Measurements from ENCODE around the gene FAIM. TPM values are rescaled to one million over a fixed set of nuclear protein-coding genes. Genes with fewer than 3 reads are reported as not detected.
"Not testable (repeated sequence)": the region's sequence is repeated elsewhere in the genome, so short reads cannot be mapped to it uniquely, and the experiment has no call there.

FAIM gene
- total RNA-seq, 1 donor from 2014 or later = 3.7 TPM

DNA sequence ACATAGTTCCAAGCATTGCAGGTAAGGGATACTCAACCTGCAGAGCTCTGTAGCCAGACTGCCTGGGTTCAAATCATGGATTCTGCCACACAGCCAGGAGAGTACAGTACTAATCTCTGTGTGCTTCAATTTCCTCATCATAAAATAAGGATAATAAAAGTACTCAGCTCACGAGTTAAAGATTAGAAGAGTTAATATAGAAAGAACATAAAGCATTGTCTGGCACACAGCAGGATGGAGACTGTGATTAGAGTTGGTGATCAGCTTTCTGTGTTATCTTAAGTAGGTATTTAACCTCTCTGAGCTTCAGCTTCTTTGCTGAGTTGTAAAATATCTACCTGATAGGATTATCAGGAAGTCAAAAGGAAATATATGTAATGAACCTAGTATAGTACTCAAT lies 17.2 kb upstream of the FAIM start:
- Mint-ChIP-seq H3K4me3 (ENCODE audit: low read depth) (no peak overlapping the region), H3K4me1 (ENCODE audit: low read depth) (peaks cover 9% of the 10 kb centered on the region), H3K27ac (no peak overlapping the region), H3K36me3 (ENCODE audit: low read depth) (peaks cover 8% of the 10 kb centered on the region), H3K27me3 (ENCODE audit: low read depth) (no peaks in the 10 kb centered on the region), H3K9me3 (no peaks in the 10 kb centered on the region)
- intact Hi-C loops (cut with micrococcal nuclease) = loop anchor here (5.0 to 10.0 kb wide), 8 partner anchors 79 to 751 kb away; partner anchors contain the start of genes ARMC8, MRPS22 and NME9
- DNase-seq (ENCODE audit: low spot score) = no peak

DNA sequence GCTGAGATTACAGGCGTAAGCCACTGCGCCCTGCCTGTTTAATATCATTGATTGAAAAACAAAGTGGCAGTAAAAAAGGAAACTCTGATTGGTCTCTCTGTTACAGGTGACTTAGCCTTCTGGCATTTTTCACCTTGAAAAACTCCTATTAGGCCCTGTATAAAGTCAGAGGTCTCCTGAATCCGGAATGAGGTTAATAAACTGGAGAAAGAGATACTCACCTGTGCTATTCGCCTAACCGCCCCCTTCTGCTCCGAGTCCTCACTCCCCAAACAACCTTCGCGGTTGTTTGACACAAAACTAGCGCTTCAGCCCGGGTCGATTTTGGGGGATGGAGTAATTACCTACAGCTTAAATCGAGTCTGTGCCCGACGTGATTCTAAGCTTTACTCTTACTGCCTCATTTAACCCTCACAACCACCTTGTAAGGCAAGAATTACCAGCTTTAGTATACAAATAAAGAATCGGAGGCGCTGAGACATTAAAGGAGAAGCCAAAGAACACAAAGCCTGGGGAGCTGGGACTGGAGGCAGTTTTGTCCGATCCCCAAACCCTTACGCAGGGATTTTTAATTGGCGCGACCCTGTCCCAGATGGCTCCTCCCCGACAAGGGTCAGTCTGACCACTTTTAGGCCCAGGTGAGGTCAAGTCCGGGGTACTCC lies 15.0 kb upstream of the FAIM start:
- DNase-seq (ENCODE audit: low spot score) = no peak
- intact Hi-C loops (cut with micrococcal nuclease) = loop anchor here (1.0 to 10.0 kb wide), 12 partner anchors 16 to 749 kb away; partner anchors contain the start of genes ARMC8, MRPS22, NME9 and PIK3CB
- peak overlapping the region; percentile 90 for H3K4me3 Mint-ChIP-seq (ENCODE audit: low read depth)
- H3K27ac Mint-ChIP-seq = peak overlapping the region; percentile 99
- H3K27me3 Mint-ChIP-seq (ENCODE audit: low read depth) = no peaks in the 10 kb centered on the region
- peaks cover 4% of the 10 kb centered on the region for H3K9me3 Mint-ChIP-seq
- H3K4me1 Mint-ChIP-seq (ENCODE audit: low read depth) = peaks cover 9% of the 10 kb centered on the region
- no peaks in the 10 kb centered on the region for H3K36me3 Mint-ChIP-seq (ENCODE audit: low read depth)

DNA sequence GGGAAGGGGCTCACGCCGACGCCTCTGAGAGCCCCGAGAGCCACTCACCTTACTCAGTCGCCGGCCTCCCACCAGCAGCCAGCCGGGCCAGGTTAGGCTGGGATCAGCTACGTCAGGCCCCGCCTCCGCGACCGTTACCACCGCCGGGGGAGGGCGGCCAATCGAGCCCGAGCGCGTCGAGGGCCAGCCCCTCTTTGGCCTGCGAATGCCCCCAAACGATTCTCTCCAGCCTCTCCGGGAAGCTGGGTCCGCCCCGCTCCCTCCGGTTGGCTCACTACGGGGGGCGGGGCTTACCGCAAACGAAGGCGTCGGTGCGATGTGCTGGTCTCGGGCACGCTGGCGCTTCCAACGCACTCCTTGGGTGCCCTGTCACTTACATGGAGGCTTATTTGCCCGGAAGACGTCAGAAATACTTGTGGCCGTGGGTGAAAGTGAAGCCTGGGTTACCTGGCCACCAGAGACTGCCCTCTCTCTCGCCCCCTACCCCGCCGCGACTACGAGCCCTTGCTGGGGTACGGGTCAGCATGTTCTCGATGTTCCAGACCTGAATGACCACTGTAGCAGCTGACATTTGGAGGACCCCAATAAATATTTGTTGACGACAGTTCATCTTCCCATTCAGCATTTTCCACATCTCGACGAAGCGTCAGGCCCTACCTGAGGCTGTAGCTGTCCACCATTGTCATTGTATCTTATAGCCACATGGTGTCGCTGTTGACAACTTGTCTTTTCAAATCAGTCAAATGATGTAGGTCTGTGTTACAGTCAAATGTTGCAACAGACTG lies 14.2 kb upstream of the FAIM start, which contains the start of gene CEP70:
TSS of gene CEP70 (minus strand) at position 111 of the 785 bp plus-strand sequence. CDS start 21,333 bp downstream, outside the sequence.
- H3K27me3 Mint-ChIP-seq (ENCODE audit: low read depth) = no peaks in the 10 kb centered on the region
- peaks cover 9% of the 10 kb centered on the region for H3K4me1 Mint-ChIP-seq (ENCODE audit: low read depth)
- DNase-seq (ENCODE audit: low spot score) = peak; percentile 86
- H3K4me3 Mint-ChIP-seq (ENCODE audit: low read depth) = peak within 1 kb of the TSS; percentile 90
- H3K36me3 Mint-ChIP-seq (ENCODE audit: low read depth) = no peaks in the 10 kb centered on the region
- peak within 1 kb of the TSS; percentile 99 for H3K27ac Mint-ChIP-seq
- intact Hi-C loops (cut with micrococcal nuclease) = loop anchor here (1.0 to 10.0 kb wide), 12 partner anchors 15 to 748 kb away; partner anchors contain the start of genes ARMC8, MRPS22, NME9 and PIK3CB
- peaks cover 7% of the 10 kb centered on the region for H3K9me3 Mint-ChIP-seq

DNA sequence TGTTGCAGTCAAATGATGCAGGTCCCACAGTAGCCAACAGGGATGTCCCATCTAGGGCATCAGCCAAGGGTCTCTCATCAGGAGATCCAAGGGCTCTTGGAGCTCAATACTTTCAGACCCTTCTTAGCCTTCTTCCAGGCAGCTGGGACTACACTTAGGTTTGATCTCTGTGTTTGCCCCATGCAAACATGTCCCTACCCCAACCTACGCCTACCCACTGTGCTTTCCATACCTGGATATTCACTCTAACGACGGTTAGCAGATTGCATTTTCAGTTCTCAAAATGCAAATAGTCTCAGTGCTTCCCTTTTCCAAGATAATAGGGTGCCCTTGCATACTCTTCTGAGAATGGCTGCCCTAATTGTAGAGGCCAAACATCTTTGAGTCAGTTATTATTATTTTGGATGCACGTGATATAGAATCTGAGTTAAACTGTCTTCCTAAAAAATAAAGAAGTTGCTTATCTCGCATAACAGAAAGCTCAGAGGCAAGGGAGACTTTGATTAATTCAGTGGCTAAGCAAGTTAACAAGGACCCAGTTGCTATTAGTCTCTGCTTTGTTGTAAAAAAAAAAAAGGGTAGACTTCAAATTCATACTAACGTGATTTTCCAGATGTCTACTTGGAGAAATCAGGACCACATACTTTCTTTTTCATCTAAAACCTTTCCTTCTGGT lies 13.5 kb upstream of the FAIM start:
- peak overlapping the region; percentile 99 for H3K27ac Mint-ChIP-seq
- H3K27me3 Mint-ChIP-seq (ENCODE audit: low read depth) = no peaks in the 10 kb centered on the region
- H3K36me3 Mint-ChIP-seq (ENCODE audit: low read depth) = no peaks in the 10 kb centered on the region
- H3K9me3 Mint-ChIP-seq = peaks cover 8% of the 10 kb centered on the region
- DNase-seq (ENCODE audit: low spot score) = no peak
- intact Hi-C loops (cut with micrococcal nuclease) = loop anchor here (1.0 to 10.0 kb wide), 12 partner anchors 14 to 747 kb away; partner anchors contain the start of genes ARMC8, MRPS22, NME9 and PIK3CB
- H3K4me3 Mint-ChIP-seq (ENCODE audit: low read depth) = peak overlapping the region; percentile 90
- H3K4me1 Mint-ChIP-seq (ENCODE audit: low read depth) = peaks cover 9% of the 10 kb centered on the region

DNA sequence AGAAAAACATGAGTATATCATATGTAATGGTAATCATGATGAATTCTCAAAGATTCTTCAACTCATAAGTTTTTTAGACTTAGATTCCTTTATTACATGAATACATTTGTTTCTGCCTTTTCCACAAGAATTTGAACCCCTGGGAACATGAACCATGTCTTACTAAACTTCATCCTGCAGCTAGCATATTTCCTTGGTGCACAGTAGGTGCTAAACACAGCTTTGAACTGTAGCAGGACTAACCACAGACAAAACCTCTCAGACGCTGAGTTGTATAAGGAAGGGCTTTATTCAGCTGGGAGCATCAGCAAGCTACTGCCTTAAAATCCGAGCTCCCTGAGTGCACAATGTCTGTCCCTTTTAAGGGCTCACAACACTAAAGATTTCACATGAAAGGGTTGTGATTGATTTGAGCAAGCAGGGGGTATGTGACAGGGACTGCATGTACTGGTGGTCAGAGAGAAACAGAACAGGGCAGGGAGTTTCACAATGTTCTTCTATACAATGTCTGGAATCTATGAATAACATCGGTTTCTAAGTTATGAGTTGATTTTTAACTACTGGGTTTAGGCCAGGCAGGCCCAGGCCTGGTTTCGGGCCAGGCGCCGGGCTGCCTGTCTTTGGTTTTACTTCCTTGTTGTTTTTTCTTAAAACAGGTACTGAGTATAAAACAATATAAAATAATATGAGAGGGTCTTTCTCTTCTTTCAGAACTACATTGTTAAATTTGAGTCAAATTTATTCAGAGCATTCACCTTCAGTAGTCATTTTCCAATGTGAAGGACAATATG lies 11.2 kb upstream of the FAIM start:
- intact Hi-C loops (cut with micrococcal nuclease) = loop anchor here (10.0 kb wide), 2 partner anchors 273 to 413 kb away; partner anchors contain the start of genes ARMC8 and NME9
- not testable (repeated sequence) for H3K4me1 Mint-ChIP-seq (ENCODE audit: low read depth); DNase-seq (ENCODE audit: low spot score); H3K27me3 Mint-ChIP-seq (ENCODE audit: low read depth); H3K27ac Mint-ChIP-seq; H3K36me3 Mint-ChIP-seq (ENCODE audit: low read depth); H3K4me3 Mint-ChIP-seq (ENCODE audit: low read depth)
- peaks cover 20% of the 10 kb centered on the region for H3K9me3 Mint-ChIP-seq

DNA sequence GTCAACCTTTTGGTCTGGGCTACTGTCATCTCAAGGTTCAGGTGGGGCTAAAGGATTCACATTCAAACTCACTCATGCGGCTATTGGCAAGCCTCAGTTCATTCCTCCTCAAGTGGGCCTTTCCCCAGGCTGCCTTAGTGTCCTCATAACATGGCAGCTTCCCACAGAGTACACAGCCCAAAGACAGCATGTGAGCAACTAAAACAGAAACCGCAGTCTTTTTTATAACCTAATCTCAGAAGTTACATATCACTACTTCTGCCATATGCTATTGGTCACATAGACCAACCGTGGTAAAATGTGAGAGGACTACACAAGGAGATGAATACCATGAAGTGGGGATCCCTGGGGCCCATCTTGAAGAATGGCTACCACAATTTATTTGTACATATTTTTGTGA lies 10.0 kb upstream of the FAIM start:
- Mint-ChIP-seq H3K9me3 (peaks cover 25% of the 10 kb centered on the region), H3K27ac (no peak overlapping the region)

DNA sequence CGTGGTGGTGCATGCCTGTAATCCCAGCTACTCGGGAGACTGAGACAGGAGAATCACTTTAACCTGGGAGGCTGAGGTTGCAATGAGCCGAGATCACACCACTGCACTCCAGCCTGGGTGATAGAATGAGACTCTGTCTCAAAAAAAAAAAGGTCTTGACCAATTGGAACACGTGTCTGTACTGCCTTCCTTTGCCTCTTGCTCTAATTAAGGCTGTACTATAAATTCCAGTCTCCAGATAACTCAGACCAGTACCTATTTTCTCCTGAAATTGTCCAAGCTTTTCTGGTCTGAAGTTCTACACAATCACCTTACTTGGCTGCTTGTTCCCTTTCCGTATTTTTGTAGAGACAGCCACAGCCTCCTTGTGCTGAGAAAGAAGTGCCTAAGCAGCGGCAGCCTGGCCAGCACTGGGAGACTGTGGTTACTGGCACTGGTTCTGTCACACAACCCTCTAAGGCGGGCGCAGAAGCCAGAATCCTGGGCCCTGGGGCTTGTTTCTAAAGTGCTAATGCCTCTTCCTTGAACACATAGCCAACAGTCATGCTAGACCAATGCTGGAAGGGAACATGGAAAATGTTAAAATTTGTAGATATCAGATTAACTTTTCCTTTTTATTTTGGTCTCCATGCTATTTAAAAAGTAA lies 8.3 kb upstream of the FAIM start:
- Mint-ChIP-seq H3K9me3 (peaks cover 25% of the 10 kb centered on the region), H3K4me1 (ENCODE audit: low read depth) (no peaks in the 10 kb centered on the region), H3K4me3 (ENCODE audit: low read depth) (no peak overlapping the region), H3K36me3 (ENCODE audit: low read depth) (peaks cover 8% of the 10 kb centered on the region), H3K27ac (no peak overlapping the region), H3K27me3 (ENCODE audit: low read depth) (peaks cover 4% of the 10 kb centered on the region)
- DNase-seq (ENCODE audit: low spot score) = no peak
- intact Hi-C loops (cut with micrococcal nuclease) = no loop called here

More for the DNA sequence above, 10.0 kb upstream of the FAIM start:
- Mint-ChIP-seq H3K4me3 (ENCODE audit: low read depth) (no peak overlapping the region), H3K27me3 (ENCODE audit: low read depth) (peaks cover 4% of the 10 kb centered on the region), H3K4me1 (ENCODE audit: low read depth) (peaks cover 5% of the 10 kb centered on the region), H3K36me3 (ENCODE audit: low read depth) (peaks cover 2% of the 10 kb centered on the region)
- intact Hi-C loops (cut with micrococcal nuclease) = loop anchor here (10.0 kb wide), 2 partner anchors 274 to 414 kb away; partner anchors contain the start of genes ARMC8 and NME9
- no peak for DNase-seq (ENCODE audit: low spot score)

DNA sequence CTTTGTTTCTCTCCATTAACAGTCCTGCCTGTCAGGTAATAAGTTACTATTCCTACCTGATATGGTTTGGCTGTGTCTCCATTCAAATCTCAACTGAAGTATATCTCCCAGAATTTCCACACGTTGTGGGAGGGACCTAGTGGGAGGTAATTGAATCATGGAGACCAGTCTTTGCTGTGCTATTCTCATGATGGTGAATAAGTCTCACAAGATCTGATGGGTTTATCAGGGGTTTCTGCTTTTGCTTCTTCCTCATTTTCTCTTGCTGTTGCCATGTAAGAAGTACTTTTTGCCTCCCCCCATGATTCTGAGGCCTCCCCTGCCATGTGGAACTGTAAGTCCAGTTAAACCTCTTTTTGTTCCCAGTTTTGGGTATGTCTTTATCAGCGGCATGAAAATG lies 6.9 kb upstream of the FAIM start:
- H3K36me3 Mint-ChIP-seq (ENCODE audit: low read depth); H3K27me3 Mint-ChIP-seq (ENCODE audit: low read depth); H3K4me3 Mint-ChIP-seq (ENCODE audit: low read depth); H3K27ac Mint-ChIP-seq; H3K4me1 Mint-ChIP-seq (ENCODE audit: low read depth); DNase-seq (ENCODE audit: low spot score); intact Hi-C loops (cut with micrococcal nuclease): not testable (repeated sequence)
- H3K9me3 Mint-ChIP-seq = peaks cover 25% of the 10 kb centered on the region

DNA sequence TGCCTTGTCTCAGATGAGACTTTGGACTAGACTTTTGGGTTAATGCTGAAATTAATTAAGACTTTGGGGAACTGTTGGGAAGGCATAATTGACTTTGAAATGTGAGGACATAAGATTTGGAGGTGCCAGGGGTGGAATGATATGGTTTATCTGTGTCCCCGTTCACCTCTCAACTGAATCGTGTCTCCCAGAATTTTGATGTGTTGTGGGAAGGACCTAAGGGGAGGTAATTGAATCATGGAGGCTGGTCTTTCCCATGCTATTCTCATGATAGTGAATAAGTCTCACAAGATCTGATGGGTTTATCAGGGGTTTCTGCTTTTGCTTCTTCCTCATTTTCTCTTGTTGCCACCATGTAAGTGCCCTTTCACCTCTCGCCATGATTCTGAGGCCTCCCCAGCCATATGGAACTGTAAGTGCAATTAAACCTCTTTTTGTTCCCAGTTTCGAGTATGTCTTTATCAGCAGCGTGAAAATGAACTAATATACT lies 4.4 kb upstream of the FAIM start:
- H3K36me3 Mint-ChIP-seq (ENCODE audit: low read depth); H3K27ac Mint-ChIP-seq; intact Hi-C loops (cut with micrococcal nuclease); H3K27me3 Mint-ChIP-seq (ENCODE audit: low read depth); DNase-seq (ENCODE audit: low spot score); H3K4me3 Mint-ChIP-seq (ENCODE audit: low read depth); H3K4me1 Mint-ChIP-seq (ENCODE audit: low read depth): not testable (repeated sequence)
- peaks cover 18% of the 10 kb centered on the region for H3K9me3 Mint-ChIP-seq

DNA sequence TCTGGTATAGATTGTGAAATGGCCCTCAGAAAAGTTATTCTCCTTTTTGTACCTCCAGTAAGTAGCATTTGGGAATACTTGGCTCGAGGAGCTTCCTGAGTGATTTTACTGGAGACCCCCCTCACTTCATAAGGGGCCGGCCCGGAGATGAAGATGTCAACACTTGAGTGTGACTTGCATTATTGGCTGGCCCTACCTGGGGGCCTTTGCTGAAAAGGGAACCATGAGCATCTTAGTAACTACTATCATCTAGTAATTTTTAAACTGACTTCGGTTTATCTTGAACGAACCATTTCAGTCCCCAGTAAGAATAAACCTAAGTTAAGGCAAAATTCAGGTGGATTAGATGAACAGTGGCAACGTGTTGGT lies 1.3 kb downstream of the FAIM start:
- H3K4me3 Mint-ChIP-seq (ENCODE audit: low read depth) = peak overlapping the region; percentile 89
- intact Hi-C loops (cut with micrococcal nuclease) = loop anchor here (1.0 kb wide), 1 partner anchor 16 kb away; the partner anchor contains the start of gene CEP70
- H3K4me1 Mint-ChIP-seq (ENCODE audit: low read depth) = peaks cover 7% of the 10 kb centered on the region
- H3K36me3 Mint-ChIP-seq (ENCODE audit: low read depth) = no peaks in the 10 kb centered on the region
- DNase-seq (ENCODE audit: low spot score) = no peak
- no peaks in the 10 kb centered on the region for H3K27me3 Mint-ChIP-seq (ENCODE audit: low read depth)
- no peaks in the 10 kb centered on the region for H3K9me3 Mint-ChIP-seq
- H3K27ac Mint-ChIP-seq = peak overlapping the region; percentile 91

DNA sequence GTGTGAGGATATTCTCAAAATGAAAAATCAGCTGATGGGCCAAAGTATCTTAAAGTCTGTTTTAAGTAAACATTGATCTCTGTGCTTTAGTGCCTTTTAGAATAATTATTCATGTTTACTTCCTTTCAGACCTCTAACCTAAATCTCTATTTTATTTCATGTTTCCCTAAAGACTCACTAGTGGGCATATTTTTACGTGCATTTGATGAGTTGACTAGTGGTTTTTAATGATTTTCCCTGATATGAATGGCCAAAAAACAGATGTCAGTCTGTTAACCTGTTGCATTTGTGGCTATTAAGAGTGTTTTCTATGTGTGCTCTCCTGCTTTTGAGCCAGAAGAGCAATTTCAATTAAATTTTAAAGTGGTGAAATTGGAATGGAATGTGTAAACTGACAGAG lies 6.9 kb downstream of the FAIM start:
- no peak for DNase-seq (ENCODE audit: low spot score)
- Mint-ChIP-seq H3K4me3 (ENCODE audit: low read depth) (no peak overlapping the region), H3K4me1 (ENCODE audit: low read depth) (peaks cover 1% of the 10 kb centered on the region), H3K27me3 (ENCODE audit: low read depth) (peaks cover 17% of the 10 kb centered on the region), H3K9me3 (no peaks in the 10 kb centered on the region), H3K36me3 (ENCODE audit: low read depth) (no peaks in the 10 kb centered on the region), H3K27ac (no peak overlapping the region)
- intact Hi-C loops (cut with micrococcal nuclease) = no loop called here
